CD4-positive, alpha-beta T cell treated with Interleukin-10 for 1 hour (primary cell): ENCODE measurements around the gene PDZD2.
"Not testable (repeated sequence)": the region's sequence is repeated elsewhere in the genome, so short reads cannot be mapped to it uniquely, and the experiment has no call there.

Source experiments
- DNase-seq: peaks from one replicate; pipeline ENCODE4 v3.0.0-alpha.2; 2020

Gene PDZD2

GRCh38 chr5:32057187-32058096 lies 418.5 kb downstream of the PDZD2 start:
- no peak for DNase-seq

- DNase-seq = no peak
Observed at GRCh38 chr5:32058101-32058500, 419.2 kb downstream of the PDZD2 start.

GRCh38 chr5:32058997-32059396 lies 420.1 kb downstream of the PDZD2 start:
- no peak for DNase-seq

GRCh38 chr5:32059761-32060530 lies 421.0 kb downstream of the PDZD2 start:
- no peak for DNase-seq

GRCh38 chr5:32061236-32061635 lies 422.3 kb downstream of the PDZD2 start:
- no peak for DNase-seq

- no peak for DNase-seq
Observed at GRCh38 chr5:32066448-32066847, 427.5 kb downstream of the PDZD2 start.

GRCh38 chr5:32067774-32068470 lies 429.0 kb downstream of the PDZD2 start:
- DNase-seq = no peak

- no peak for DNase-seq
Observed at GRCh38 chr5:32068561-32068960, 429.6 kb downstream of the PDZD2 start.

GRCh38 chr5:32069396-32069795 lies 430.5 kb downstream of the PDZD2 start:
- no peak for DNase-seq

- DNase-seq = no peak
Observed at GRCh38 chr5:32071351-32071944, 432.5 kb downstream of the PDZD2 start.

- no peak for DNase-seq
Observed at GRCh38 chr5:32072054-32072453, 433.1 kb downstream of the PDZD2 start.

- DNase-seq = no peak
Observed at GRCh38 chr5:32074401-32074800, 435.5 kb downstream of the PDZD2 start.

- peak; percentile 39 for DNase-seq
Observed at GRCh38 chr5:32076699-32077695, 438.1 kb downstream of the PDZD2 start.

GRCh38 chr5:32078855-32079254 lies 439.9 kb downstream of the PDZD2 start:
- not testable (repeated sequence) for DNase-seq

- not testable (repeated sequence) for DNase-seq
Observed at GRCh38 chr5:32080565-32080964, 441.6 kb downstream of the PDZD2 start.

GRCh38 chr5:32082701-32083100 lies 443.8 kb downstream of the PDZD2 start:
- DNase-seq = no peak

GRCh38 chr5:32083981-32084430 lies 445.1 kb downstream of the PDZD2 start:
- no peak for DNase-seq

GRCh38 chr5:32087086-32088082 lies 448.5 kb downstream of the PDZD2 start:
- DNase-seq = no peak

- no peak for DNase-seq
Observed at GRCh38 chr5:32088214-32088613, 449.3 kb downstream of the PDZD2 start.
